Measurements from ENCODE around the gene FYN.

- no peak for TF ChIP-seq POLR2A (IDR thresholded peaks at IDR 0.05; ENCODE audit: low read depth, low read length)
- TF ChIP-seq, protein P1, sequence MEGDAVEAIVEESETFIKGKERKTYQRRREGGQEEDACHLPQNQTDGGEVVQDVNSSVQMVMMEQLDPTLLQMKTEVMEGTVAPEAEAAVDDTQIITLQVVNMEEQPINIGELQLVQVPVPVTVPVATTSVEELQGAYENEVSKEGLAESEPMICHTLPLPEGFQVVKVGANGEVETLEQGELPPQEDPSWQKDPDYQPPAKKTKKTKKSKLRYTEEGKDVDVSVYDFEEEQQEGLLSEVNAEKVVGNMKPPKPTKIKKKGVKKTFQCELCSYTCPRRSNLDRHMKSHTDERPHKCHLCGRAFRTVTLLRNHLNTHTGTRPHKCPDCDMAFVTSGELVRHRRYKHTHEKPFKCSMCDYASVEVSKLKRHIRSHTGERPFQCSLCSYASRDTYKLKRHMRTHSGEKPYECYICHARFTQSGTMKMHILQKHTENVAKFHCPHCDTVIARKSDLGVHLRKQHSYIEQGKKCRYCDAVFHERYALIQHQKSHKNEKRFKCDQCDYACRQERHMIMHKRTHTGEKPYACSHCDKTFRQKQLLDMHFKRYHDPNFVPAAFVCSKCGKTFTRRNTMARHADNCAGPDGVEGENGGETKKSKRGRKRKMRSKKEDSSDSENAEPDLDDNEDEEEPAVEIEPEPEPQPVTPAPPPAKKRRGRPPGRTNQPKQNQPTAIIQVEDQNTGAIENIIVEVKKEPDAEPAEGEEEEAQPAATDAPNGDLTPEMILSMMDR (conservative IDR thresholded peaks at IDR 0.05; ENCODE audit: low read depth, low read length), result no peak
These were observed 118.8 kb downstream of the FYN start for GRCh38 chr6:111754423-111754822.

All from IMR-90 (cell line).